ENCODE data around the gene UTP14A. TPM values are rescaled to one million over a fixed set of nuclear protein-coding genes. Genes with fewer than 3 reads are reported as not detected.

The UTP14A gene
- total RNA-seq (2022; extraction: Qiagen RNA extraction) = 38.8 to 53.5 TPM (median 39.1 TPM) in 5 replicates

GRCh38 chrX:129905787-129906580, at the start of gene UTP14A:
Gene UTP14A (plus strand): TSS chrX:129906164. CDS start chrX:129906211, 47 bp downstream.

Other genes starting within 250 kb of the UTP14A start
- not detected in 5 replicates for gene XPNPEP2, start 167.2 kb upstream of the UTP14A start, total RNA-seq (2022; extraction: Qiagen RNA extraction)
- not detected in 5 replicates for gene SASH3, start 126.2 kb upstream of the UTP14A start, total RNA-seq (2022; extraction: Qiagen RNA extraction)
- 60.8 to 67.5 TPM (median 64.8 TPM) in 5 replicates for gene ZDHHC9, start 62.3 kb upstream of the UTP14A start, total RNA-seq (2022; extraction: Qiagen RNA extraction)
- 7.4 to 11.6 TPM (median 10.5 TPM) in 5 replicates for gene BCORL1, start 76.5 kb downstream of the UTP14A start, total RNA-seq (2022; extraction: Qiagen RNA extraction)
- gene ELF4, start 204.3 kb downstream of the UTP14A start, total RNA-seq (2022; extraction: Qiagen RNA extraction) = 24.0 to 29.0 TPM (median 26.2 TPM) in 5 replicates